22Rv1 (cell line): ENCODE results near the gene CMTM2.

Source experiments
- ZFX ChIP-seq: fragments of 450-650 bp; IDR thresholded peaks from 2 replicates; pipeline ENCODE4 v1.6.1; 2017; ENCODE audit warnings: antibody characterized with exemption, borderline replicate concordance
- TF ChIP-seq, protein P1 (sequence below): fragments of 450-650 bp; IDR thresholded peaks from 2 replicates; pipeline ENCODE4 v1.5.1; 2017; ENCODE audit warnings: mild to moderate bottlenecking

DNA sequence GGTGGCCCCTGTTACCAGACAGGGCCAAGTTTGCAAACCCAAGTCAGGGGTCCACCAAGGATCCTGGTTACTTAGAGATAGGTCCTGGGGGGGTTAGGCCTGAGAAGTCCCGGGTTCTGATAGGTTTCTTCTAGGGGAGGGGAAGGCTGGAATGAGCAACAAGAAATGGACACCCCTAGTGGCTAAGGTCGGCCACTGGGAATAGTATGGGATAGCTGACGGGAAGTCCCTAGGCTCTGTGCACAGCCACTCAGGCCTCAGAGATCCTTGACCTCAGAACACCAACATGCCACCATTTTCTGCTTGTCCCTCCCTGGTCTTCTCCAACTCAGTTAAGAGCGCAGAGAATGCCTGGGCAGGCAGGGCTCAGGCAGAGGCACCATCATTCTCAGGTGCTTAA lies 42.7 kb upstream of the CMTM2 start:
- TF ChIP-seq, protein P1, sequence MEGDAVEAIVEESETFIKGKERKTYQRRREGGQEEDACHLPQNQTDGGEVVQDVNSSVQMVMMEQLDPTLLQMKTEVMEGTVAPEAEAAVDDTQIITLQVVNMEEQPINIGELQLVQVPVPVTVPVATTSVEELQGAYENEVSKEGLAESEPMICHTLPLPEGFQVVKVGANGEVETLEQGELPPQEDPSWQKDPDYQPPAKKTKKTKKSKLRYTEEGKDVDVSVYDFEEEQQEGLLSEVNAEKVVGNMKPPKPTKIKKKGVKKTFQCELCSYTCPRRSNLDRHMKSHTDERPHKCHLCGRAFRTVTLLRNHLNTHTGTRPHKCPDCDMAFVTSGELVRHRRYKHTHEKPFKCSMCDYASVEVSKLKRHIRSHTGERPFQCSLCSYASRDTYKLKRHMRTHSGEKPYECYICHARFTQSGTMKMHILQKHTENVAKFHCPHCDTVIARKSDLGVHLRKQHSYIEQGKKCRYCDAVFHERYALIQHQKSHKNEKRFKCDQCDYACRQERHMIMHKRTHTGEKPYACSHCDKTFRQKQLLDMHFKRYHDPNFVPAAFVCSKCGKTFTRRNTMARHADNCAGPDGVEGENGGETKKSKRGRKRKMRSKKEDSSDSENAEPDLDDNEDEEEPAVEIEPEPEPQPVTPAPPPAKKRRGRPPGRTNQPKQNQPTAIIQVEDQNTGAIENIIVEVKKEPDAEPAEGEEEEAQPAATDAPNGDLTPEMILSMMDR, result no peak
- no peak for TF ChIP-seq ZFX
